Gastroesophageal sphincter (tissue), 4 donors: ENCODE data around the gene SLC6A5. TPM values are rescaled to one million over a fixed set of nuclear protein-coding genes. Genes with fewer than 3 reads are reported as not detected.

Experiments
- ATAC-seq: fragments of 150-250 bp; one replicate; pipeline ENCODE4 v1.9.1; 2016; ENCODE audit warnings: mild to moderate bottlenecking, moderate library complexity
- H3K27ac ChIP-seq, 4 donors: fragments of 200-600 bp; sonication (generic) in 3 of 4; 1 replicate in 3 of 4; 2 replicates in 1 of 4; pipeline ENCODE4 v1.5.1; 2016 to 2019
- H3K27me3 ChIP-seq: fragments of 200-600 bp; sonication (generic); one replicate; pipeline ENCODE4 v1.5.1; 2019
- H3K36me3 ChIP-seq, 2 donors: fragments of 200-600 bp; sonication (generic); one replicate each; pipeline ENCODE4 v1.5.1; 2019; ENCODE audit warnings: control low read depth in 1 of 2
- H3K4me1 ChIP-seq, 3 donors: fragments of 200-600 bp; sonication (generic); 1 replicate in 2 of 3; 2 replicates in 1 of 3; pipeline ENCODE4 v1.5.1; 2016 to 2019; ENCODE audit warnings: control low read depth in 2 of 3
- H3K4me3 ChIP-seq, 2 donors: fragments of 200-600 bp; sonication (generic); one replicate each; pipeline ENCODE4 v1.5.1; 2019; ENCODE audit warnings: mild to moderate bottlenecking in 1 of 2, moderate library complexity in 1 of 2
- H3K9me3 ChIP-seq, 3 donors: fragments of 200-600 bp; sonication (generic); one replicate each; pipeline ENCODE4 v1.5.1; 2017 to 2019; ENCODE audit warnings: control low read depth in 2 of 3
- CTCF ChIP-seq, 4 experiments: fragments of 200-600 bp in 2 of 4; fragments of 450-650 bp in 2 of 4; sonication (generic) in 1 of 4; IDR thresholded peaks; one replicate each; pipeline ENCODE4 v1.5.1; 2017 to 2019; ENCODE audit warnings: antibody characterized with exemption in 4 of 4, mild to moderate bottlenecking in 2 of 4, moderate library complexity in 2 of 4
- EP300 ChIP-seq: sonication (generic); formaldehyde crosslinking; IDR thresholded peaks from one replicate; pipeline ENCODE4 v1.6.1; 2017; ENCODE audit warnings: antibody characterized with exemption, mild to moderate bottlenecking
- POLR2A ChIP-seq, 2 donors: fragments of 450-650 bp; IDR thresholded peaks; one replicate each; pipeline ENCODE4 v1.6.1; 2017; ENCODE audit warnings: antibody characterized with exemption in 2 of 2, mild to moderate bottlenecking in 2 of 2, moderate library complexity in 1 of 2
- POLR2AphosphoS5 ChIP-seq: sonication (generic); formaldehyde crosslinking; IDR thresholded peaks from one replicate; pipeline ENCODE4 v1.6.1; 2017; ENCODE audit warnings: antibody characterized with exemption
- WGBS, 2 donors: methylation state at CpG; one replicate each; pipeline ENCODE4 v1.1.5; 2018; ENCODE audit warnings: low coverage in 1 of 2; 5-methylcytosine and 5-hydroxymethylcytosine counted together
- total RNA-seq, 4 donors: library from RNA; depleted of rRNA; stranded (reverse); fragments of >200 nt; gene quantifications; one replicate each; pipeline ENCODE4 v1.1.0, GENCODE V29; 2016

Gene SLC6A5
- total RNA-seq, 4 donors from 2014 or later = not detected

GRCh38 chr11:20609727-20610707, 10.6 kb downstream of the SLC6A5 start:
- no peaks in the 10 kb centered on the region for H3K36me3 ChIP-seq
- H3K4me3 ChIP-seq = no peak overlapping the region
- TF ChIP-seq POLR2A (IDR thresholded peaks at IDR 0.05) = no peak
- TF ChIP-seq EP300 = no peak
- TF ChIP-seq CTCF (IDR thresholded peaks at IDR 0.05) = peak; percentile 75 to 94 (median 80)
- H3K4me1 ChIP-seq = peaks cover 0 to 17% (median 5%) of the 10 kb centered on the region in 3 donors
- ATAC-seq = peak; percentile 84
- H3K9me3 ChIP-seq = no peaks in the 10 kb centered on the region
- 9 to 21% methylated on average over 8 to 12 of the region's 30 CpGs for WGBS, 2 donors
- H3K27me3 ChIP-seq = peaks cover 90% of the 10 kb centered on the region
- no peak overlapping the region for H3K27ac ChIP-seq

GRCh38 chr11:20610825-20611224, 11.4 kb downstream of the SLC6A5 start:
- TF ChIP-seq POLR2AphosphoS5 = no peak
- TF ChIP-seq EP300 = no peak
- no peak for TF ChIP-seq CTCF (IDR thresholded peaks at IDR 0.05)
- no peak for TF ChIP-seq POLR2A (IDR thresholded peaks at IDR 0.05)
- no peak overlapping the region for H3K4me3 ChIP-seq
- no peak for ATAC-seq
- no peaks in the 10 kb centered on the region for H3K9me3 ChIP-seq
- WGBS, 2 donors = 63 to 79% methylated on average over 1 to 3 of the region's 3 CpGs
- H3K36me3 ChIP-seq = no peaks in the 10 kb centered on the region
- H3K4me1 ChIP-seq = peaks cover 0 to 9% (median 5%) of the 10 kb centered on the region in 3 donors
- peaks cover 90% of the 10 kb centered on the region for H3K27me3 ChIP-seq
- H3K27ac ChIP-seq = no peak overlapping the region

- no peak overlapping the region for H3K4me3 ChIP-seq
- H3K36me3 ChIP-seq = no peaks in the 10 kb centered on the region
- H3K27ac ChIP-seq = no peak overlapping the region
- H3K4me1 ChIP-seq = peaks cover 0 to 8% (median 5%) of the 10 kb centered on the region in 3 donors
- TF ChIP-seq POLR2AphosphoS5 (no peak), EP300 (no peak), POLR2A (IDR thresholded peaks at IDR 0.05) (no peak), CTCF (IDR thresholded peaks at IDR 0.05) (no peak)
- peaks cover 86% of the 10 kb centered on the region for H3K27me3 ChIP-seq
- 34 to 46% methylated on average over 2 of the region's 2 CpGs for WGBS, 2 donors
- ATAC-seq = no peak
- H3K9me3 ChIP-seq = no peaks in the 10 kb centered on the region
Measured at GRCh38 chr11:20611445-20611844, 12.0 kb downstream of the SLC6A5 start.

- WGBS, 2 donors = 73 to 87% methylated on average over 3 to 4 of the region's 4 CpGs
- H3K27me3 ChIP-seq = peaks cover 86% of the 10 kb centered on the region
Measured at GRCh38 chr11:20611892-20612291, 12.5 kb downstream of the SLC6A5 start.

More at GRCh38 chr11:20611892-20612291, 12.5 kb downstream of the SLC6A5 start:
- no peak for ATAC-seq
- no peak overlapping the region for H3K4me3 ChIP-seq
- H3K27ac ChIP-seq = no peak overlapping the region
- H3K36me3 ChIP-seq = no peaks in the 10 kb centered on the region
- peaks cover 0 to 8% (median 5%) of the 10 kb centered on the region in 3 donors for H3K4me1 ChIP-seq
- TF ChIP-seq POLR2A (IDR thresholded peaks at IDR 0.05) (no peak), CTCF (IDR thresholded peaks at IDR 0.05) (no peak), EP300 (no peak), POLR2AphosphoS5 (no peak)
- no peaks in the 10 kb centered on the region for H3K9me3 ChIP-seq
